Ascending aorta (tissue), 2 donors: ENCODE data around the gene EIF3A. TPM values are rescaled to one million over a fixed set of nuclear protein-coding genes. Genes with fewer than 3 reads are reported as not detected.

ENCODE experiments used
- DNase-seq, 2 donors: peaks; one replicate each; pipeline ENCODE4 v3.0.0-alpha.2; 2019; ENCODE audit warnings: low spot score in 2 of 2
- H3K27ac ChIP-seq, 2 donors: fragments of 200-600 bp; sonication (generic); one replicate each; pipeline ENCODE4 v1.5.1; 2016 to 2017; ENCODE audit warnings: mild to moderate bottlenecking in 1 of 2
- H3K27me3 ChIP-seq: fragments of 200-600 bp; sonication (generic); one replicate; pipeline ENCODE4 v1.5.1; 2017
- H3K36me3 ChIP-seq, 2 donors: fragments of 200-600 bp; sonication (generic); one replicate each; pipeline ENCODE4 v1.5.1; 2016
- H3K4me1 ChIP-seq, 2 donors: fragments of 200-600 bp; sonication (generic); one replicate each; pipeline ENCODE4 v1.5.1; 2016 to 2017; ENCODE audit warnings: mild to moderate bottlenecking in 1 of 2
- H3K4me3 ChIP-seq, 2 donors: fragments of 200-600 bp; sonication (generic); one replicate each; pipeline ENCODE4 v1.5.1; 2016 to 2017; ENCODE audit warnings: mild to moderate bottlenecking in 1 of 2
- H3K9me3 ChIP-seq, 2 donors: fragments of 200-600 bp; sonication (generic); one replicate each; pipeline ENCODE4 v1.5.1; 2016
- CTCF ChIP-seq, 3 experiments: fragments of 200-600 bp in 2 of 3; fragments of 450-650 bp in 1 of 3; sonication (generic) in 2 of 3; IDR thresholded peaks; one replicate each; pipeline ENCODE4 v1.5.1; 2016 to 2019; ENCODE audit warnings: antibody characterized with exemption in 3 of 3, mild to moderate bottlenecking in 1 of 3, moderate library complexity in 1 of 3
- intact Hi-C: fragments of 100-400 bp; cut with DNase I; formaldehyde crosslinking; loops from one replicate; pipeline ENCODE4 v1.15.1; 2023
- total RNA-seq: library from RNA; depleted of rRNA; stranded (reverse); fragments of >200 nt; gene quantifications from one replicate; pipeline ENCODE4 v1.1.0, GENCODE V29; 2016

Gene EIF3A
- total RNA-seq, 1 donor from 2014 or later, result 59.4 TPM

GRCh38 chr10:119095640-119096039, 15.0 kb upstream of the EIF3A start:
- Histone ChIP-seq H3K4me1 (no peaks in the 10 kb centered on the region), H3K27ac (no peak overlapping the region), H3K4me3 (no peak overlapping the region), H3K27me3 (no peaks in the 10 kb centered on the region), H3K9me3 (no peaks in the 10 kb centered on the region), H3K36me3 (no peaks in the 10 kb centered on the region)
- no peak for TF ChIP-seq CTCF (IDR thresholded peaks at IDR 0.05)
- DNase-seq, result no peak
- intact Hi-C loops, result no loop called here

GRCh38 chr10:119090968-119091367, 10.4 kb upstream of the EIF3A start:
- H3K27me3 ChIP-seq, result no peaks in the 10 kb centered on the region
- no peak for DNase-seq
- H3K4me1 ChIP-seq, result no peaks in the 10 kb centered on the region
- intact Hi-C loops, result no loop called here
- TF ChIP-seq CTCF (IDR thresholded peaks at IDR 0.05), result no peak
- no peak overlapping the region for H3K27ac ChIP-seq
- H3K9me3 ChIP-seq, result no peaks in the 10 kb centered on the region
- H3K4me3 ChIP-seq, result no peak overlapping the region
- H3K36me3 ChIP-seq, result no peaks in the 10 kb centered on the region

GRCh38 chr10:119090026-119090795, 9.6 kb upstream of the EIF3A start:
- Histone ChIP-seq H3K36me3 (no peaks in the 10 kb centered on the region), H3K27me3 (no peaks in the 10 kb centered on the region), H3K4me1 (no peaks in the 10 kb centered on the region), H3K9me3 (no peaks in the 10 kb centered on the region), H3K27ac (no peak overlapping the region), H3K4me3 (no peak overlapping the region)
- DNase-seq, result no peak
- no peak for TF ChIP-seq CTCF (IDR thresholded peaks at IDR 0.05)
- intact Hi-C loops, result no loop called here

GRCh38 chr10:119087271-119087882, 6.8 kb upstream of the EIF3A start:
- TF ChIP-seq CTCF (IDR thresholded peaks at IDR 0.05), result no peak
- H3K4me1 ChIP-seq, result no peaks in the 10 kb centered on the region
- no peak overlapping the region for H3K4me3 ChIP-seq
- no peak overlapping the region for H3K27ac ChIP-seq
- no peaks in the 10 kb centered on the region for H3K36me3 ChIP-seq
- H3K9me3 ChIP-seq, result no peaks in the 10 kb centered on the region
- intact Hi-C loops, result no loop called here
- H3K27me3 ChIP-seq, result no peaks in the 10 kb centered on the region
- peak in 1 of 2 donors; percentile 41 for DNase-seq

GRCh38 chr10:119084896-119085295, 4.3 kb upstream of the EIF3A start:
- peak in 1 of 2 donors; percentile 56 for DNase-seq
- no peak for TF ChIP-seq CTCF (IDR thresholded peaks at IDR 0.05)
- Histone ChIP-seq H3K36me3 (no peaks in the 10 kb centered on the region), H3K27ac (no peak overlapping the region), H3K4me1 (peaks cover 0 to 5% of the 10 kb centered on the region in 2 donors), H3K27me3 (no peaks in the 10 kb centered on the region), H3K9me3 (no peaks in the 10 kb centered on the region), H3K4me3 (no peak overlapping the region)
- intact Hi-C loops, result loop anchor here (5.0 kb wide), 1 partner anchor 807 kb away; the partner anchor contains the start of gene SEC23IP
